HFFc6 (cell line): ENCODE results near the gene CMIP. TPM values are rescaled to one million over a fixed set of nuclear protein-coding genes. Genes with fewer than 3 reads are reported as not detected.

Experiments
- DNase-seq: peaks from one replicate; pipeline ENCODE4 v3.0.0-alpha.2; 2018
- H3K27ac Mint-ChIP-seq: 2 replicates; pipeline ENCODE4 v1.8.0; 2020; ENCODE audit warnings: mild to moderate bottlenecking, mixed read lengths
- H3K27me3 Mint-ChIP-seq: 2 replicates; pipeline ENCODE4 v1.8.0; 2021; ENCODE audit warnings: mild to moderate bottlenecking, moderate library complexity, mixed read lengths; ENCODE audit not compliant: insufficient read depth
- H3K36me3 Mint-ChIP-seq: 2 replicates; pipeline ENCODE4 v1.8.0; 2021; ENCODE audit warnings: low read depth, mixed read lengths
- H3K4me1 Mint-ChIP-seq: 2 replicates; pipeline ENCODE4 v1.8.0; 2020; ENCODE audit warnings: low read depth, mixed read lengths
- H3K4me3 Mint-ChIP-seq: 2 replicates; pipeline ENCODE4 v1.8.0; 2020; ENCODE audit warnings: mild to moderate bottlenecking, moderate library complexity, mixed read lengths
- H3K9me3 Mint-ChIP-seq: 2 replicates; pipeline ENCODE4 v1.8.0; 2020; ENCODE audit warnings: mild to moderate bottlenecking, mixed read lengths
- CTCF ChIP-seq: fragments of 200-600 bp; sonication (generic); IDR thresholded peaks from 2 replicates; pipeline ENCODE4 v1.5.0; 2021; ENCODE audit warnings: antibody characterized with exemption, mild to moderate bottlenecking
- total RNA-seq, 6 experiments: library from RNA; stranded (reverse); fragmentation: NEBNext Ultra II Directional; extraction: Animal tissue kit (Norgen Biotek cat#: 25700); gene quantifications; 2 replicates in 1 of 6; 3 replicates in 5 of 6; pipeline ENCODE4 v1.2.3, GENCODE V29; 2021

Gene CMIP
- total RNA-seq, 6 experiments from 2014 or later, result 35.9 to 48.0 (median 43.5) TPM

GRCh38 chr16:81637336-81638235, 193.0 kb downstream of the CMIP start:
- peaks cover 21% of the 10 kb centered on the region for H3K4me1 Mint-ChIP-seq

DNA sequence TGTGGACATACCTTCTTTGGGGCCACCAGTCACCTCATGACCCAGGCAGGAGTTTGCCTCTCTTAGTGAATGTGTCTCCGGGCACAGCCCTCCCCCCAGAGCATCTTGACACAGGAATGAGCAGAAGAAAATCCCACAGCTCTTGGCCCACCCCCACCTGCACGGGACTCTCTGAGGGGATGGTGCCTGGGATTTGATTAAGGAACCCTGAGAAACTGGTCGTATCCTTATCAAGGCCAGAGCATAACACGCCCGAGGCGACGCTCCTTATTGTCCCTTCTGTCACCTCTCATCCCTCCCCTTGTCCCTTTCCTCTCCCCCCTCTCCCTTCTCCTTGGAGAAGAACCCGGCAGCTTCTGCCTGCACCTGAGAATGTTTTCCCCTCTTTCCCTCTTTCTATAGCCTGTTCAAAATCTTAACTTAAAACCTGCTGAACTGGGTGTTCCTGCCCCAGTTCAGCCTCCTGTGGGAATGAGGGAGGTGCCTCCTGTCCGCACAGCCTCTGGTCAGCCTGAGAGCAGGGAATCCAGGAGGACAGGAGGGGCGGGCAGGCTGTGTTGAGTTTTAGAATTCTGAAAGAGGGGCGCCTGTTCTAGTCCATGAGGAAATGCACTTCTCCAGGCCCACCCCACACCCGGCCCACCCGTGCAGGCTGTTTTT, 193.8 kb downstream of the CMIP start:
- Mint-ChIP-seq H3K27ac (no peak overlapping the region), H3K9me3 (no peaks in the 10 kb centered on the region), H3K27me3 (peaks cover 6% of the 10 kb centered on the region; the same call in 1 of the 2 replicates), H3K4me3 (no peak overlapping the region), H3K4me1 (peaks cover 12% of the 10 kb centered on the region), H3K36me3 (no peaks in the 10 kb centered on the region)
- TF ChIP-seq CTCF, result no peak
- DNase-seq, result no peak

More at GRCh38 chr16:81637336-81638235, 193.0 kb downstream of the CMIP start:
- no peaks in the 10 kb centered on the region for H3K9me3 Mint-ChIP-seq
- peaks cover 3% of the 10 kb centered on the region; the same call in 1 of the 2 replicates for H3K27me3 Mint-ChIP-seq
- no peak overlapping the region for H3K27ac Mint-ChIP-seq
- H3K36me3 Mint-ChIP-seq, result no peaks in the 10 kb centered on the region
- no peak for DNase-seq
- no peak for TF ChIP-seq CTCF
- H3K4me3 Mint-ChIP-seq, result no peak overlapping the region

GRCh38 chr16:81639348-81639747, 194.7 kb downstream of the CMIP start:
- no peak overlapping the region for H3K4me3 Mint-ChIP-seq
- no peak for DNase-seq
- no peak for TF ChIP-seq CTCF
- peaks cover 6% of the 10 kb centered on the region; the same call in 1 of the 2 replicates for H3K27me3 Mint-ChIP-seq
- H3K4me1 Mint-ChIP-seq, result peaks cover 3% of the 10 kb centered on the region
- no peaks in the 10 kb centered on the region for H3K9me3 Mint-ChIP-seq
- H3K27ac Mint-ChIP-seq, result no peak overlapping the region
- H3K36me3 Mint-ChIP-seq, result no peaks in the 10 kb centered on the region

GRCh38 chr16:81639931-81640680, 195.5 kb downstream of the CMIP start:
- no peak overlapping the region for H3K4me3 Mint-ChIP-seq
- H3K27ac Mint-ChIP-seq, result no peak overlapping the region
- no peaks in the 10 kb centered on the region for H3K9me3 Mint-ChIP-seq
- TF ChIP-seq CTCF, result no peak
- H3K36me3 Mint-ChIP-seq, result no peaks in the 10 kb centered on the region
- peaks cover 6% of the 10 kb centered on the region for H3K4me1 Mint-ChIP-seq
- peaks cover 6% of the 10 kb centered on the region; the same call in 1 of the 2 replicates for H3K27me3 Mint-ChIP-seq
- no peak for DNase-seq

- peaks cover 6% of the 10 kb centered on the region; the same call in 1 of the 2 replicates for H3K27me3 Mint-ChIP-seq
- H3K36me3 Mint-ChIP-seq, result no peaks in the 10 kb centered on the region
- no peak overlapping the region for H3K4me3 Mint-ChIP-seq
- no peak overlapping the region for H3K27ac Mint-ChIP-seq
- peaks cover 12% of the 10 kb centered on the region for H3K4me1 Mint-ChIP-seq
- DNase-seq, result no peak
- H3K9me3 Mint-ChIP-seq, result no peaks in the 10 kb centered on the region
- TF ChIP-seq CTCF, result no peak
These were observed 196.1 kb downstream of the CMIP start for GRCh38 chr16:81640681-81641070.
